DOHH2 (cell line): Measurements from ENCODE around the gene SMC4.

ENCODE experiments used
- H3F3A ChIP-seq: fragments of 200-600 bp; sonication (generic), shearing (Covaris generic); 2 replicates; pipeline ENCODE4 v1.6.0; 2016; ENCODE audit warnings: antibody characterized with exemption, mild to moderate bottlenecking; ENCODE audit not compliant: control insufficient read depth, insufficient read depth
- H3K27ac ChIP-seq: fragments of 200-600 bp; sonication (generic); 2 replicates; pipeline ENCODE4 v1.5.1; 2014; ENCODE audit warnings: low read depth, mild to moderate bottlenecking, low read length, moderate library complexity
- H3K27me3 ChIP-seq: fragments of 200-600 bp; sonication (generic); 2 replicates; pipeline ENCODE4 v1.6.1; 2014; ENCODE audit warnings: mild to moderate bottlenecking, low read length, mixed read lengths; ENCODE audit not compliant: control insufficient read depth
- H3K36me3 ChIP-seq: fragments of 200-600 bp; sonication (generic); 2 replicates; pipeline ENCODE4 v1.6.1; 2014; ENCODE audit warnings: mild to moderate bottlenecking, low read length, moderate library complexity, mixed read lengths; ENCODE audit not compliant: control insufficient read depth
- H3K4me1 ChIP-seq: fragments of 200-600 bp; sonication (generic); 2 replicates; pipeline ENCODE4 v1.6.1; 2014; ENCODE audit warnings: mild to moderate bottlenecking, low read length, mixed read lengths; ENCODE audit not compliant: control insufficient read depth
- H3K4me2 ChIP-seq: fragments of 200-600 bp; sonication (generic); 2 replicates; pipeline ENCODE4 v1.6.0; 2014; ENCODE audit warnings: mild to moderate bottlenecking, low read length, moderate library complexity
- H3K4me3 ChIP-seq: fragments of 200-600 bp; sonication (generic); 2 replicates; pipeline ENCODE4 v1.5.1; 2014; ENCODE audit warnings: mild to moderate bottlenecking, low read length, mixed read lengths
- H3K79me2 ChIP-seq: fragments of 200-600 bp; sonication (generic); 2 replicates; pipeline ENCODE4 v1.6.1; 2014; ENCODE audit warnings: mild to moderate bottlenecking, low read length, mixed read lengths; ENCODE audit not compliant: control insufficient read depth
- H3K9me2 ChIP-seq: fragments of 200-600 bp; sonication (generic); replicated peaks from 2 replicates; pipeline ENCODE4 v1.6.1; 2014; ENCODE audit warnings: mild to moderate bottlenecking, low read length, mixed read lengths; ENCODE audit not compliant: control insufficient read depth
- H3K9me3 ChIP-seq: fragments of 200-600 bp; sonication (generic); 2 replicates; pipeline ENCODE4 v1.6.1; 2014; ENCODE audit warnings: antibody characterized with exemption, low read length, mixed read lengths; ENCODE audit not compliant: control insufficient read depth, insufficient read depth
- H4K20me1 ChIP-seq: fragments of 200-600 bp; sonication (generic); 2 replicates; pipeline ENCODE4 v1.6.0; 2014; ENCODE audit warnings: low read depth, mild to moderate bottlenecking, antibody characterized with exemption, low read length, moderate library complexity; ENCODE audit not compliant: control insufficient read depth, insufficient read depth
- CTCF ChIP-seq: fragments of 200-600 bp; sonication (generic); IDR thresholded peaks from one replicate; pipeline ENCODE4 v1.5.1; 2014; ENCODE audit warnings: antibody characterized with exemption, mild to moderate bottlenecking, low read depth, low read length; ENCODE audit not compliant: poor library complexity, severe bottlenecking
- EZH2phosphoT487 ChIP-seq: fragments of 200-600 bp; sonication (generic); IDR thresholded peaks from 2 replicates; pipeline ENCODE4 v1.6.1; 2017; ENCODE audit warnings: borderline replicate concordance, mild to moderate bottlenecking, antibody characterized with exemption, low read length, moderate library complexity, mixed read lengths

The SMC4 gene

DNA sequence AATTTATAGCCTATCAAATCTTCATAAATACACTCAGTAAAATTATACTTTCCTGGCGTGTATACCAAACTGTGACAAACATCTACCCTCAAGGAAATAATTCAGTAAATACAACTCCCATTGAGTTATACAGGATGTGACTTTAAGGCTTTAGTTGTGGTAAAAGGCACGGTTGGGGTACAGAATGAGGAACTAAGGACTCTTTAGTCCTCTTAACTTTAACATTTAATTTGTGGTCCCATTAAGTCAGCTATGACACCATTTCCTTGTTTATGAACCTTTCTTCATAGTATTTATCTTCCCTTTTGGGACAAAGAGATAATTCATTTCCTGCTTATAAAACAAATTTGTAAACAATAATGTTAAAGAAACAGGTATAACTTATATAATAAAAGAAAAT is 30.6 kb upstream of the SMC4 start:
- H3F3A ChIP-seq = no peaks in the 10 kb centered on the region; the same call in 1 of the 2 replicates
- TF ChIP-seq CTCF = no peak
- TF ChIP-seq EZH2phosphoT487 = no peak

GRCh38 chr3:160369784-160370183 is 29.7 kb upstream of the SMC4 start:
- H3F3A ChIP-seq = no peaks in the 10 kb centered on the region; the same call in 1 of the 2 replicates
- TF ChIP-seq EZH2phosphoT487 (no peak), CTCF (no peak)
- H3K9me3 ChIP-seq = no peaks in the 10 kb centered on the region
- H3K4me3 ChIP-seq = peak overlapping the region; percentile 12
- peak overlapping the region; percentile 76 for H3K27ac ChIP-seq
- no peaks in the 10 kb centered on the region for H3K9me2 ChIP-seq
- no peaks in the 10 kb centered on the region for H3K27me3 ChIP-seq
- H3K4me1 ChIP-seq = peaks cover 32% of the 10 kb centered on the region
- H3K79me2 ChIP-seq = no peaks in the 10 kb centered on the region
- no peaks in the 10 kb centered on the region for H4K20me1 ChIP-seq
- H3K36me3 ChIP-seq = peaks cover 38% of the 10 kb centered on the region
- H3K4me2 ChIP-seq = peak overlapping the region; percentile 66

More for the DNA sequence above, 30.6 kb upstream of the SMC4 start:
- Histone ChIP-seq H3K79me2 (no peaks in the 10 kb centered on the region), H3K9me3 (no peaks in the 10 kb centered on the region), H3K27me3 (no peaks in the 10 kb centered on the region), H3K4me1 (peaks cover 32% of the 10 kb centered on the region), H3K36me3 (peaks cover 28% of the 10 kb centered on the region), H3K4me2 (peak overlapping the region; percentile 66), H4K20me1 (no peaks in the 10 kb centered on the region), H3K4me3 (no peak overlapping the region), H3K27ac (peak overlapping the region; percentile 76), H3K9me2 (no peaks in the 10 kb centered on the region)

DNA sequence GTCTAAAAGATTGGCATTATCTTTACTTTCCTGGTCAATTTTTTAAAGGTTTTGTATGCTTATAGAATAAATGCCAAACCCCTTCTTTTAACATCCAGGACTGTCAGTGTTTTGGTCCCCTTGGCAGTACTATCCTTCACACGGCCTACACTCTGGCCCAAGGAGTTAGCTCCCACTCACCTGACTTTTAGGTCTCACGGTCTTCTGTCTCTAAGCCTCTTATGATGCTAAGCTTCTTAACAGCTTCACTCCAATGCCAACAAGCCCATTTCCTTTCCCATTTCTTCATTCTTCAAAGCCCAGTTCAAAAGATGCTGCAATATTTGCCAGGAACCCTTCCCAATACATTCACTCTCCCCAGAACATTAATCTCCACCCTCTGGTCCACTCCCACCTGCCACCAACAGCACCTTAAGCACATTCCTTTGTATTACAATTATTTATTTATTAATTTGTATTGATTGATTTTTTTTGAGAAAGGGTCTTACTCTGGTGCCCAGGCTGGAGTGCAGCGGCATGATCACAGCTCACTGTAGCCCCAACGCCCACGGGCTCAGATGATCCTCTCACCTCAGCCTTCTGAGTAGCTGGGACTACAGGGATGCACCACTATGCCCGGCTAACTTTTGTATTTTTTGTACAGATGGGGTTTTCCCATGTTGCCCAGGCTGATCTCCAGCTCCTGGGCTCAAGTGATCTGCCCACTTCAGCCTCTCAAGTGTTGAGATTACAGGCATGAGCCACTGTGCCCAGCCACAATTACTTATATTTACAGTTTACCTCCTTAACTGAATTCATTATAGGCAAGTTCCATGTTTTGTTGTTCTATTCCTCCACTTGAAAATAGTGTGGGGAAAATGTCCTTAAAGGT is 28.2 kb upstream of the SMC4 start:
- Histone ChIP-seq H3K27me3 (no peaks in the 10 kb centered on the region), H3K9me3 (no peaks in the 10 kb centered on the region), H3K4me3 (no peak overlapping the region), H3K27ac (peak overlapping the region; percentile 76), H3K4me2 (peak overlapping the region; percentile 66; the same call in 1 of the 2 replicates), H3K79me2 (no peaks in the 10 kb centered on the region), H3K9me2 (no peaks in the 10 kb centered on the region), H4K20me1 (no peaks in the 10 kb centered on the region), H3F3A (no peaks in the 10 kb centered on the region; the same call in 1 of the 2 replicates), H3K4me1 (peaks cover 32% of the 10 kb centered on the region), H3K36me3 (peaks cover 46% of the 10 kb centered on the region)
- TF ChIP-seq EZH2phosphoT487 = no peak
- TF ChIP-seq CTCF = no peak
